Posterior vena cava (tissue), 2 donors: ENCODE data around the gene TMEM59. TPM values are rescaled to one million over a fixed set of nuclear protein-coding genes. Genes with fewer than 3 reads are reported as not detected.
"Not testable (repeated sequence)": the region's sequence is repeated elsewhere in the genome, so short reads cannot be mapped to it uniquely, and the experiment has no call there.

ENCODE experiments used
- DNase-seq: peaks from one replicate; pipeline ENCODE4 v3.0.0-alpha.2; 2020; ENCODE audit warnings: low spot score
- intact Hi-C, 2 donors: fragments of 100-400 bp; cut with DNase I; formaldehyde crosslinking; loops; one replicate each; pipeline versions ENCODE4 v1.14.1 to v1.14.2; 2022 to 2023
- total RNA-seq, 2 donors: library from RNA; stranded (reverse); fragmentation: NEBNext Ultra II Directional; extraction: Animal tissue kit (Norgen Biotek cat#: 25700); gene quantifications; one replicate each; pipeline ENCODE4 v1.2.1, GENCODE V29; 2021
- donor health status: DM: yes; HTN: yes; CAD: no.
- donor health status: DM: yes; HTN: yes; CAD: no.

Gene TMEM59
- total RNA-seq, 2 donors from 2014 or later: 248 to 383 TPM

- no peak for DNase-seq
- intact Hi-C loops: no loop called here
Observed at GRCh38 chr1:54069791-54070170, 16.8 kb upstream of the TMEM59 start.

GRCh38 chr1:54064299-54064698, 11.3 kb upstream of the TMEM59 start:
- no peak for DNase-seq
- intact Hi-C loops: no loop called here

GRCh38 chr1:54054438-54054749, 1.4 kb upstream of the TMEM59 start:
- intact Hi-C loops: no loop called here
- DNase-seq: no peak

GRCh38 chr1:54053745-54054437, 887 bp upstream of the TMEM59 start:
- DNase-seq: no peak
- intact Hi-C loops: no loop called here

- intact Hi-C loops: no loop called here
- DNase-seq: no peak
Observed at GRCh38 chr1:54052431-54052933, 522 bp downstream of the TMEM59 start.

GRCh38 chr1:54051933-54052430, 1.0 kb downstream of the TMEM59 start:
- no peak for DNase-seq
- intact Hi-C loops: no loop called here

GRCh38 chr1:54050435-54050834, 2.6 kb downstream of the TMEM59 start:
- DNase-seq, intact Hi-C loops: not testable (repeated sequence)

- intact Hi-C loops: no loop called here
- DNase-seq: no peak
Observed at GRCh38 chr1:54047384-54048305, 5.4 kb downstream of the TMEM59 start.

GRCh38 chr1:54046671-54047383, 6.2 kb downstream of the TMEM59 start:
- DNase-seq: no peak
- intact Hi-C loops: no loop called here

- intact Hi-C loops: no loop called here
- no peak for DNase-seq
Observed at GRCh38 chr1:54045496-54045895, 7.5 kb downstream of the TMEM59 start.

GRCh38 chr1:54041806-54042205, 11.2 kb downstream of the TMEM59 start:
- intact Hi-C loops: no loop called here
- no peak for DNase-seq

GRCh38 chr1:54037476-54037875, 15.5 kb downstream of the TMEM59 start:
- intact Hi-C loops: no loop called here

GRCh38 chr1:54028306-54029251, 24.4 kb downstream of the TMEM59 start:
- DNase-seq: no peak
- intact Hi-C loops: loop anchor here in 1 of 2 donors (2.0 kb wide), 1 partner anchor 64 kb away; no protein-coding TSS in a partner anchor

More at GRCh38 chr1:54037476-54037875, 15.5 kb downstream of the TMEM59 start:
- no peak for DNase-seq

- intact Hi-C loops: loop anchor here in 1 of 2 donors (2.0 kb wide), 1 partner anchor 65 kb away; no protein-coding TSS in a partner anchor
Observed at GRCh38 chr1:54027848-54028247, 25.2 kb downstream of the TMEM59 start.

GRCh38 chr1:54024811-54025210, 28.2 kb downstream of the TMEM59 start:
- intact Hi-C loops, DNase-seq: not testable (repeated sequence)

More at GRCh38 chr1:54027848-54028247, 25.2 kb downstream of the TMEM59 start:
- DNase-seq: no peak

- intact Hi-C loops: no loop called here
- DNase-seq: no peak
Observed at GRCh38 chr1:54024358-54024757, 28.6 kb downstream of the TMEM59 start.

GRCh38 chr1:54019562-54020176, 33.3 kb downstream of the TMEM59 start:
- DNase-seq, intact Hi-C loops: not testable (repeated sequence)

GRCh38 chr1:54018635-54019034, 34.4 kb downstream of the TMEM59 start:
- intact Hi-C loops: no loop called here
- no peak for DNase-seq
